Measurements from ENCODE around the gene TMPRSS9.

TMPRSS9 gene

DNA sequence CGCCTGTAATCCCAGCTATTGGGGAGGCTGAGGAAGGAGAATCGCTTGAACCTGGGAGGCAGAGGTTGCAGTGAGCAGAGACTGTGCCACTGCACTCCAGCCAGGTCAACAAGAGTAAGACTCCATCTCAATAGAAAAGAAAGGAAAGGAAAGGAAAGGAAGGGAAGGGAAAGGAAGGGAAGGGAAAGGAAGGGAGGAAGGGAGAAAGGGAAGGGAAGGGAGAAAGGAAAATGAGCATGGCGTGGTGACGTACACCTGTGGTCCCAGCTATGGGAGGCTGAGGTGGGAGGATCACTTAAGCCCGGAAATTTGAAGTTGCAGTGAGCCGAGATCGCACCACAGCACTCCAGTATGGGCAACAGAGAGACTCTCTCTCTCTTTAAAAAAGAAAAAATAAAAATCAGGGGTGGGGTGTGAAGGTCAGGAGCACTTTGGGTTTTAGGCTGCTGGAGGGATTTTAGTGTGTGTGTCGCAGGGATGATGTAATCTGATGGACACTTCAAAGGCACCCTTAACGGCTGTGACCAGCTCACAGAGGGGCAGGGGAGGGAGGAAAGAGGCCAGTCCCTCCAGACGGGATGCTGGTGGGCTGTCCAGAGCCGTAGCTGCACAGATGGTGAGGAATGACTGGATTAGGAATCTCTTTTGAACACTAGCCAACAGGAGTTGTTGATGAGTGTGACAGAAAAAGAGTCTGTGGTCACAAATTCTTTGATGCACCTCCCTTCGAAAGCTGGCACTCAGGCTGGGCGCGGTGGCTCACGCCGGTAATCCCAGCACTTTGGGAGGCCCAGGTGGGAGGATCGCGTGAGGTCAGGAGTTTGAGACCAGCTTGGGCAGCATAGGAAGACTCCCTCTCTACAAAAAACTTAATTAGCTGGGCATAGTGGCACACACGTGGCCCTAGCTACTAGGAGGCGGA lies 27.6 kb downstream of the TMPRSS9 start:
- Histone ChIP-seq H4K20me1 (ENCODE audit: insufficient read depth, low read length, poor library complexity, severe bottlenecking) (no peaks in the 10 kb centered on the region), H3K79me2 (ENCODE audit: insufficient read depth, low read length) (no peaks in the 10 kb centered on the region), H3K4me2 (ENCODE audit: low read depth, low read length, poor library complexity, severe bottlenecking) (no peak overlapping the region), H3K4me3 (ENCODE audit: low read length, poor library complexity, severe bottlenecking) (no peak overlapping the region), H3K9me2 (replicated peaks; ENCODE audit: low read depth, low read length) (no peaks in the 10 kb centered on the region), H3F3A (ENCODE audit: low read depth) (no peaks in the 10 kb centered on the region), H3K9ac (ENCODE audit: low read depth, low read length, poor library complexity, severe bottlenecking) (no peak overlapping the region), H3K27me3 (ENCODE audit: insufficient read depth, low read length, poor library complexity, severe bottlenecking) (no peaks in the 10 kb centered on the region), H3K9me3 (ENCODE audit: insufficient read depth, low read depth, low read length) (no peaks in the 10 kb centered on the region), H2AFZ (ENCODE audit: low read length) (no peak overlapping the region), H3K4me1 (ENCODE audit: insufficient read depth, low read length, poor library complexity, severe bottlenecking) (no peaks in the 10 kb centered on the region), H3K36me3 (ENCODE audit: insufficient read depth, low read length) (no peaks in the 10 kb centered on the region)
- TF ChIP-seq EZH2phosphoT487 (IDR thresholded peaks at IDR 0.05; ENCODE audit: borderline replicate concordance): no peak
- TF ChIP-seq, protein P1, sequence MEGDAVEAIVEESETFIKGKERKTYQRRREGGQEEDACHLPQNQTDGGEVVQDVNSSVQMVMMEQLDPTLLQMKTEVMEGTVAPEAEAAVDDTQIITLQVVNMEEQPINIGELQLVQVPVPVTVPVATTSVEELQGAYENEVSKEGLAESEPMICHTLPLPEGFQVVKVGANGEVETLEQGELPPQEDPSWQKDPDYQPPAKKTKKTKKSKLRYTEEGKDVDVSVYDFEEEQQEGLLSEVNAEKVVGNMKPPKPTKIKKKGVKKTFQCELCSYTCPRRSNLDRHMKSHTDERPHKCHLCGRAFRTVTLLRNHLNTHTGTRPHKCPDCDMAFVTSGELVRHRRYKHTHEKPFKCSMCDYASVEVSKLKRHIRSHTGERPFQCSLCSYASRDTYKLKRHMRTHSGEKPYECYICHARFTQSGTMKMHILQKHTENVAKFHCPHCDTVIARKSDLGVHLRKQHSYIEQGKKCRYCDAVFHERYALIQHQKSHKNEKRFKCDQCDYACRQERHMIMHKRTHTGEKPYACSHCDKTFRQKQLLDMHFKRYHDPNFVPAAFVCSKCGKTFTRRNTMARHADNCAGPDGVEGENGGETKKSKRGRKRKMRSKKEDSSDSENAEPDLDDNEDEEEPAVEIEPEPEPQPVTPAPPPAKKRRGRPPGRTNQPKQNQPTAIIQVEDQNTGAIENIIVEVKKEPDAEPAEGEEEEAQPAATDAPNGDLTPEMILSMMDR (conservative IDR thresholded peaks at IDR 0.05; ENCODE audit: low read length): no peak

DNA sequence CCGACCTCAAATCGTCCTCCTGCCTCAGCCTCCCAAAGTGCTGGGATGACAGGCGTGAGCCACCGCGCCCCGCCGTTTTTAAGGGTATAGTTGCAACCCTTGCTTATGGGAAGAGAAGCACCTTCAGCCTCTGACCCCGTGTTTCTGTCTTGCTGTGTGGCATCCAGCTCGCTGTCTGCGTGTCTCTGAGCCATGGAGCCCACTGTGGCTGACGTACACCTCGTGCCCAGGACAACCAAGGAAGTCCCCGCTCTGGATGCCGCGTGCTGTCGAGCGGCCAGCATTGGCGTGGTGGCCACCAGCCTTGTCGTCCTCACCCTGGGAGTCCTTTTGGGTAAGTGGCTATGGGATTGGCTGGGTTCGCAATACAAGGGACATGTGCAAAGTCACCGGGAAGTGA lies 29.5 kb downstream of the TMPRSS9 start:
- no peaks in the 10 kb centered on the region for H4K20me1 ChIP-seq (ENCODE audit: insufficient read depth, low read length, poor library complexity, severe bottlenecking)
- no peaks in the 10 kb centered on the region for H3K79me2 ChIP-seq (ENCODE audit: insufficient read depth, low read length)
- H2AFZ ChIP-seq (ENCODE audit: low read length): no peak overlapping the region
- H3K27me3 ChIP-seq (ENCODE audit: insufficient read depth, low read length, poor library complexity, severe bottlenecking): no peaks in the 10 kb centered on the region
- H3K9me2 ChIP-seq (replicated peaks; ENCODE audit: low read depth, low read length): no peaks in the 10 kb centered on the region
- no peak overlapping the region for H3K9ac ChIP-seq (ENCODE audit: low read depth, low read length, poor library complexity, severe bottlenecking)
- TF ChIP-seq EZH2phosphoT487 (IDR thresholded peaks at IDR 0.05; ENCODE audit: borderline replicate concordance): no peak
- TF ChIP-seq, protein P1 (conservative IDR thresholded peaks at IDR 0.05; ENCODE audit: low read length): no peak
- no peaks in the 10 kb centered on the region for H3K9me3 ChIP-seq (ENCODE audit: insufficient read depth, low read depth, low read length)
- H3K36me3 ChIP-seq (ENCODE audit: insufficient read depth, low read length): no peaks in the 10 kb centered on the region
- no peaks in the 10 kb centered on the region for H3F3A ChIP-seq (ENCODE audit: low read depth)
- no peak overlapping the region for H3K4me2 ChIP-seq (ENCODE audit: low read depth, low read length, poor library complexity, severe bottlenecking)
- H3K4me3 ChIP-seq (ENCODE audit: low read length, poor library complexity, severe bottlenecking): no peak overlapping the region
- H3K4me1 ChIP-seq (ENCODE audit: insufficient read depth, low read length, poor library complexity, severe bottlenecking): no peaks in the 10 kb centered on the region

DNA sequence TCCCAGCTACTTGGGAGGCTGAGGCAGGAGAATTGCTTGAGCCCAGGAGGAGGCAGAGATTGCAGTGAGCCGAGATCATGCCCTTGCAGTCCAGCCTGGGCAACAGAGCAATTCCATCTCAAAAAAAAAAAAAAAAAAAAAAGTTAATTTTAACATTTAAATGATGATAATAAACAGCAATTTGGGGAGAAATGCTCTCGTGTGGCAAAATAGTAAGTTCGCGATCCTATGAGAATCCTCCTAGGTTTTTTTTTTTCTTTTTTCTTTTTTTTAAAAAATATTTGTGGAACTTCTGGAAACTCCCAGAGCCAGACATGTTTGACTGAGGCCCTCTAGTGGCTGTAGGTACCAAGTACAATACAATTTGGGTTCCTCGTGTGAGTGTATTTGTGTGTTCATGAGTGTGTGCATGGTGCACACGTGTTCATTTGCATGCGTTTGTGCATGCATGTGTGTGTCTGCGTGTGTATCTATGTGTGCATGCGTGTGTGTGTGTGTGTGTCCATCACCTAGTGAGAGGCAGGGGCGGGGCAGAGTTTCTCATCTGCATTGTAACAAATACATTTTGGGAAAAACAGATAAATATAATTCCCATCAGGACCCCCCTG lies 31.2 kb downstream of the TMPRSS9 start:
- no peaks in the 10 kb centered on the region for H3K27me3 ChIP-seq (ENCODE audit: insufficient read depth, low read length, poor library complexity, severe bottlenecking)
- H3K9ac ChIP-seq (ENCODE audit: low read depth, low read length, poor library complexity, severe bottlenecking): no peak overlapping the region
- no peak overlapping the region for H3K4me3 ChIP-seq (ENCODE audit: low read length, poor library complexity, severe bottlenecking)
- H3K36me3 ChIP-seq (ENCODE audit: insufficient read depth, low read length): no peaks in the 10 kb centered on the region
- no peak overlapping the region for H2AFZ ChIP-seq (ENCODE audit: low read length)
- no peaks in the 10 kb centered on the region for H3F3A ChIP-seq (ENCODE audit: low read depth)
- H3K9me2 ChIP-seq (replicated peaks; ENCODE audit: low read depth, low read length): no peaks in the 10 kb centered on the region
- no peaks in the 10 kb centered on the region for H3K9me3 ChIP-seq (ENCODE audit: insufficient read depth, low read depth, low read length)
- no peaks in the 10 kb centered on the region for H3K4me1 ChIP-seq (ENCODE audit: insufficient read depth, low read length, poor library complexity, severe bottlenecking)
- no peak for TF ChIP-seq EZH2phosphoT487 (IDR thresholded peaks at IDR 0.05; ENCODE audit: borderline replicate concordance)
- TF ChIP-seq, protein P1 (conservative IDR thresholded peaks at IDR 0.05; ENCODE audit: low read length): peak; percentile 81
- H3K79me2 ChIP-seq (ENCODE audit: insufficient read depth, low read length): no peaks in the 10 kb centered on the region
- no peak overlapping the region for H3K4me2 ChIP-seq (ENCODE audit: low read depth, low read length, poor library complexity, severe bottlenecking)
- no peaks in the 10 kb centered on the region for H4K20me1 ChIP-seq (ENCODE audit: insufficient read depth, low read length, poor library complexity, severe bottlenecking)
